NB4 (cell line): ENCODE measurements around the gene NCOA7.

Experiments
- DNase-seq: peaks from one replicate; pipeline ENCODE4 v3.0.0; 2010; ENCODE audit warnings: low read depth
- H3K4me3 ChIP-seq: one replicate; pipeline ENCODE4 v1.5.1; 2011; ENCODE audit warnings: mild to moderate bottlenecking, low read depth, low read length, moderate library complexity
- MAX ChIP-seq: IDR thresholded peaks from 2 replicates; pipeline ENCODE4 v1.6.1; 2011; ENCODE audit warnings: low read depth, low read length
- MYC ChIP-seq: IDR thresholded peaks from 2 replicates; pipeline ENCODE4 v1.6.1; 2011; ENCODE audit warnings: low read depth, low read length
- POLR2A ChIP-seq: IDR thresholded peaks from 2 replicates; pipeline ENCODE4 v1.6.1; 2011; ENCODE audit warnings: mild to moderate bottlenecking; ENCODE audit not compliant: insufficient read length; ENCODE audit errors: extremely low read depth
- TF ChIP-seq, protein P1 (sequence below): IDR thresholded peaks from one replicate; pipeline ENCODE4 v1.5.1; 2012; ENCODE audit warnings: low read depth, low read length

The NCOA7 gene

DNA sequence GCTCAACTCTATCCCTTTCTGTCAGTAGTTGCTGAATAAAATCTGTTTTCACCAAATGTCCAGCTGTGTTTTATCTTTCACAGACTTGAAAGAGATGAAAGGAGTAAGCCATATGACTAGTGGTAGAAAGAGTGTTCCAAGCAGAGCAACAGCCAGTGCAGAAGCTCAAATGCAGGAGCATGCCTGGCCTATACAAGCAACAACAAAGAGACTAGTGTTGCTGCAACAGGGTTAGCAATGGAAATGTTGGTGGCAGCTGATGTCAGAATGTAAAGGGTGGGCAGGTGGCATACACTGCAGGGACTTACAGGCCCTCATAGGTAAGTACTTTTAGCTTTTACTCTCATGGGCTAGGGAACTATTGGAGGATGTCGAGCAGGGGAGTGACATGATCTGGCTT is 160.6 kb downstream of the NCOA7 start:
- TF ChIP-seq MAX = no peak
- TF ChIP-seq, protein P1, sequence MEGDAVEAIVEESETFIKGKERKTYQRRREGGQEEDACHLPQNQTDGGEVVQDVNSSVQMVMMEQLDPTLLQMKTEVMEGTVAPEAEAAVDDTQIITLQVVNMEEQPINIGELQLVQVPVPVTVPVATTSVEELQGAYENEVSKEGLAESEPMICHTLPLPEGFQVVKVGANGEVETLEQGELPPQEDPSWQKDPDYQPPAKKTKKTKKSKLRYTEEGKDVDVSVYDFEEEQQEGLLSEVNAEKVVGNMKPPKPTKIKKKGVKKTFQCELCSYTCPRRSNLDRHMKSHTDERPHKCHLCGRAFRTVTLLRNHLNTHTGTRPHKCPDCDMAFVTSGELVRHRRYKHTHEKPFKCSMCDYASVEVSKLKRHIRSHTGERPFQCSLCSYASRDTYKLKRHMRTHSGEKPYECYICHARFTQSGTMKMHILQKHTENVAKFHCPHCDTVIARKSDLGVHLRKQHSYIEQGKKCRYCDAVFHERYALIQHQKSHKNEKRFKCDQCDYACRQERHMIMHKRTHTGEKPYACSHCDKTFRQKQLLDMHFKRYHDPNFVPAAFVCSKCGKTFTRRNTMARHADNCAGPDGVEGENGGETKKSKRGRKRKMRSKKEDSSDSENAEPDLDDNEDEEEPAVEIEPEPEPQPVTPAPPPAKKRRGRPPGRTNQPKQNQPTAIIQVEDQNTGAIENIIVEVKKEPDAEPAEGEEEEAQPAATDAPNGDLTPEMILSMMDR = no peak
- TF ChIP-seq MYC = no peak
- no peak for TF ChIP-seq POLR2A
- no peak for DNase-seq

GRCh38 chr6:125952764-125953501 is 162.2 kb downstream of the NCOA7 start:
- DNase-seq = peak; percentile 54
- TF ChIP-seq POLR2A = no peak
- TF ChIP-seq, protein P1 = peak; percentile 20

More for the DNA sequence above, 160.6 kb downstream of the NCOA7 start:
- H3K4me3 ChIP-seq = no peak overlapping the region

DNA sequence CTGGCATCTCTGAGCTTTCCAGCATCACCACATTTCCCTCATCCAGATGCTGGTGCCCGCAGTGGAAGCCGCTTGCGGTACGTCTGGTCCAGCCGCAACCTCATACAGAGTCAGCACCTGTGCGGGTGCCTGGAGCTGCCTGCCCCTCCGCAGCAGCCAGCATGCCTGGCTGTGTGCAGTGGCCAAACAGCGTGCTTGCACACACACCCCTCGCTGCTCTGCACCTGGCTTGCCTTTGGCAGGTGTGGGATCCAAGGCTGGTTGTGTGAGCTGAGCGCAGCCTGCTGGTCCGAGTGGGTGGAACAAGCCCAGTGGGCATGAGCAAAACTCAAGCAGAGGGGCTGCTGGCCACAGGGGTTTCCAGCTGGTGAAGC is 162.7 kb downstream of the NCOA7 start:
- H3K4me3 ChIP-seq = no peak overlapping the region
- DNase-seq = peak; percentile 14
- TF ChIP-seq POLR2A = no peak
- TF ChIP-seq, protein P1 = no peak
- TF ChIP-seq MAX = no peak
- TF ChIP-seq MYC = no peak

More at GRCh38 chr6:125952764-125953501, 162.2 kb downstream of the NCOA7 start:
- no peak overlapping the region for H3K4me3 ChIP-seq

- H3K4me3 ChIP-seq = no peak overlapping the region
- TF ChIP-seq MAX (no peak), POLR2A (no peak), MYC (no peak)
- TF ChIP-seq, protein P1 = no peak
- DNase-seq = no peak
Observed at GRCh38 chr6:125954735-125955339, 164.1 kb downstream of the NCOA7 start.

- TF ChIP-seq MYC (no peak), MAX (no peak), POLR2A (no peak)
- TF ChIP-seq, protein P1 = no peak
- peak overlapping the region; percentile 86 for H3K4me3 ChIP-seq
- no peak for DNase-seq
Observed at GRCh38 chr6:125955973-125956372, 165.2 kb downstream of the NCOA7 start.
